GM21390 (cell line): ENCODE results near the gene WDR70.
A peak's percentile ranks its signal among the peaks of the same experiment; 100 is the strongest.
"Not testable (repeated sequence)": the region's sequence is repeated elsewhere in the genome, so short reads cannot be mapped to it uniquely, and the experiment has no call there.

Experiments
- ATAC-seq: cut with Tn5 transposase; IDR thresholded peaks from one replicate; pipeline ENCODE4 v1.9.1; 2021; ENCODE audit not compliant: unreplicated experiment

Gene WDR70

GRCh38 chr5:37379100-37379628, at the start of gene WDR70:
Gene WDR70, plus strand, starts transcription at chr5:37379318. Its CDS starts 50 bp downstream, at chr5:37379368.
- peak; percentile 97 for ATAC-seq

GRCh38 chr5:37334754-37335153, 44.4 kb upstream of the WDR70 start:
- not testable (repeated sequence) for ATAC-seq

GRCh38 chr5:37342741-37343140, 36.4 kb upstream of the WDR70 start:
- ATAC-seq: not testable (repeated sequence)

GRCh38 chr5:37355161-37355560, 24.0 kb upstream of the WDR70 start:
- ATAC-seq: no peak

- no peak for ATAC-seq
Observed at GRCh38 chr5:37370550-37370863, 8.6 kb upstream of the WDR70 start.

GRCh38 chr5:37370864-37371726, 8.0 kb upstream of the WDR70 start, which contains the start of gene NUP155:
Gene NUP155, minus strand, starts transcription at chr5:37371106. Its CDS starts 129 bp downstream, at chr5:37370977.
- peak; percentile 94 for ATAC-seq

GRCh38 chr5:37375091-37375490, 4.0 kb upstream of the WDR70 start:
- no peak for ATAC-seq

- not testable (repeated sequence) for ATAC-seq
Observed at GRCh38 chr5:37378066-37378465, 1.1 kb upstream of the WDR70 start.

- no peak for ATAC-seq
Observed at GRCh38 chr5:37391591-37391990, 12.5 kb downstream of the WDR70 start.

GRCh38 chr5:37396352-37396751, 17.2 kb downstream of the WDR70 start:
- no peak for ATAC-seq

- ATAC-seq: no peak
Observed at GRCh38 chr5:37400501-37400900, 21.4 kb downstream of the WDR70 start.

GRCh38 chr5:37412515-37412914, 33.4 kb downstream of the WDR70 start:
- ATAC-seq: no peak

- ATAC-seq: not testable (repeated sequence)
Observed at GRCh38 chr5:37415456-37415855, 36.3 kb downstream of the WDR70 start.

GRCh38 chr5:37417347-37417746, 38.2 kb downstream of the WDR70 start:
- no peak for ATAC-seq

GRCh38 chr5:37424441-37424840, 45.3 kb downstream of the WDR70 start:
- ATAC-seq: no peak

- no peak for ATAC-seq
Observed at GRCh38 chr5:37428044-37428443, 48.9 kb downstream of the WDR70 start.

GRCh38 chr5:37435261-37435660, 56.1 kb downstream of the WDR70 start:
- no peak for ATAC-seq

GRCh38 chr5:37436146-37436934, 57.2 kb downstream of the WDR70 start:
- ATAC-seq: peak; percentile 74

GRCh38 chr5:37437711-37438110, 58.6 kb downstream of the WDR70 start:
- ATAC-seq: no peak

- ATAC-seq: not testable (repeated sequence)
Observed at GRCh38 chr5:37445783-37446182, 66.7 kb downstream of the WDR70 start.

- no peak for ATAC-seq
Observed at GRCh38 chr5:37448941-37449340, 69.8 kb downstream of the WDR70 start.

- ATAC-seq: not testable (repeated sequence)
Observed at GRCh38 chr5:37451991-37452390, 72.9 kb downstream of the WDR70 start.
